ENCODE results near the gene ASB15. TPM values are rescaled to one million over a fixed set of nuclear protein-coding genes. Genes with fewer than 3 reads are reported as not detected.

Gene ASB15
- polyA plus RNA-seq, 3 donors: not detected

DNA sequence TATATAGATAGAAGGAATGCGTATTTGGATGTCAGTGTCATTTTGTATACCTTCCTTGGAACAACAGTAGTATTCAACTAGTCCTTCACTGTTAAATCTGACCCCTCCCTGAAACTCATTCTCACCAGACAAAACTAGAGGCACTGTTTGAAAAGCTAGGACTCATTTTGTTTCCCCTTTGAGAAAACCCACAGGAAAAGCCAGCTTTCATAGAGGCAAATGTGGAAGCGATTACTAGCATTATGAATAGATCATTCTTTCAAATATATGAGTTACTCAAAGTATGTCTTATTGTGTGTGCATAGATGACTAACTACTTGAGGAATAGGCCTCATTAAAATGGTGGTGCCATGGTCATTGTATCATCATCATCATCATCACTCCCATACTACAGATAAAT is 1.9 kb upstream of the ASB15 start:
- H3K27me3 ChIP-seq (ENCODE audit: control insufficient read depth in 2 of 2, insufficient read depth in 2 of 2, low read length in 2 of 2): no peaks in the 10 kb centered on the region
- H3K36me3 ChIP-seq (replicated peaks in 1 of 2; ENCODE audit: control insufficient read depth in 1 of 2, insufficient read depth in 2 of 2, low read length in 2 of 2): no peaks in the 10 kb centered on the region
- H3K27me3 Mint-ChIP-seq (ENCODE audit: low read depth in 3 of 3): peaks cover 0 to 4% (median 2%) of the 10 kb centered on the region in 3 donors
- H3K4me3 ChIP-seq (replicated peaks in 1 of 3; ENCODE audit: low read depth in 2 of 3, low read length in 3 of 3): no peak overlapping the region
- no peak overlapping the region for H2AFZ ChIP-seq (ENCODE audit: insufficient read depth, low read depth, low read length, poor library complexity, severe bottlenecking)
- H3K9ac ChIP-seq (ENCODE audit: insufficient read depth, low read length, poor library complexity, severe bottlenecking): no peak overlapping the region
- peaks cover 0 to 2% (median 0%) of the 10 kb centered on the region in 7 donors for H3K9me3 Mint-ChIP-seq
- no peaks in the 10 kb centered on the region for H3K79me2 ChIP-seq (ENCODE audit: insufficient read depth, low read length)
- intact Hi-C loops (cut with micrococcal nuclease): no loop called here
- no peak overlapping the region for H3K4me2 ChIP-seq (replicated peaks; ENCODE audit: extremely low read depth, low read length, poor library complexity, severe bottlenecking)
- DNase-seq: no peak
- no peaks in the 10 kb centered on the region for H4K20me1 ChIP-seq (ENCODE audit: insufficient read depth, low read length)
- no peak overlapping the region for H3K4me3 Mint-ChIP-seq
- no peaks in the 10 kb centered on the region for H3K4me1 Mint-ChIP-seq
- H3K27ac Mint-ChIP-seq: no peak overlapping the region
- WGBS (ENCODE audit: insufficient coverage): no CpG with 5 or more reads among the region's 2 CpGs
- H3K9me3 ChIP-seq (replicated peaks in 1 of 2; ENCODE audit: control insufficient read depth in 1 of 2, insufficient read depth in 1 of 2, low read length in 2 of 2): peaks cover 0 to 2% of the 10 kb centered on the region in 2 donors
- H3K36me3 Mint-ChIP-seq: no peaks in the 10 kb centered on the region
- no peaks in the 10 kb centered on the region for H3K4me1 ChIP-seq (ENCODE audit: control insufficient read depth in 1 of 2, insufficient read depth in 2 of 2, low read length in 2 of 2)
- no peak overlapping the region for H3K27ac ChIP-seq (ENCODE audit: low read depth in 1 of 2, low read length in 2 of 2)
- TF ChIP-seq, protein P1, sequence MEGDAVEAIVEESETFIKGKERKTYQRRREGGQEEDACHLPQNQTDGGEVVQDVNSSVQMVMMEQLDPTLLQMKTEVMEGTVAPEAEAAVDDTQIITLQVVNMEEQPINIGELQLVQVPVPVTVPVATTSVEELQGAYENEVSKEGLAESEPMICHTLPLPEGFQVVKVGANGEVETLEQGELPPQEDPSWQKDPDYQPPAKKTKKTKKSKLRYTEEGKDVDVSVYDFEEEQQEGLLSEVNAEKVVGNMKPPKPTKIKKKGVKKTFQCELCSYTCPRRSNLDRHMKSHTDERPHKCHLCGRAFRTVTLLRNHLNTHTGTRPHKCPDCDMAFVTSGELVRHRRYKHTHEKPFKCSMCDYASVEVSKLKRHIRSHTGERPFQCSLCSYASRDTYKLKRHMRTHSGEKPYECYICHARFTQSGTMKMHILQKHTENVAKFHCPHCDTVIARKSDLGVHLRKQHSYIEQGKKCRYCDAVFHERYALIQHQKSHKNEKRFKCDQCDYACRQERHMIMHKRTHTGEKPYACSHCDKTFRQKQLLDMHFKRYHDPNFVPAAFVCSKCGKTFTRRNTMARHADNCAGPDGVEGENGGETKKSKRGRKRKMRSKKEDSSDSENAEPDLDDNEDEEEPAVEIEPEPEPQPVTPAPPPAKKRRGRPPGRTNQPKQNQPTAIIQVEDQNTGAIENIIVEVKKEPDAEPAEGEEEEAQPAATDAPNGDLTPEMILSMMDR (IDR thresholded peaks at IDR 0.05): no peak

DNA sequence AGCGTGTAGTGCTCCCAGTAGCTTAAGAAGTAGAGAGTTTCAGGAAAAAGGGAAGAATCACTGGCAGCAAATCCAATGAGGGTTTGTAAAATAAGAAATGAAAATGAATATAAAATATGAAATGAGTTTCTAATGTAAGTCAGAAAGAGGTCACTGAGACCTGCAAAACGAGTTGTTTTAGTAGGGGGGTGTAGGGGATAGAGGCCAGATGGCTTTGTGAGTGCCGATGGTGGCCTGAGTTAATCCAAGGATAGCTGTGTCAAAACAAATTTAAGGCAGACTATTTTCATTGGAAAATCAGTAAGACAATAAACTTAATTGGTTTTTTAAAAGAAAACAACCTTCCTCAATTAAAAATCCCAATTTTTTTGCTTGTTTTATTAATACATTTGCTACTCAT is 745 bp upstream of the ASB15 start:
- Mint-ChIP-seq H3K4me3 (no peak overlapping the region), H3K9me3 (peaks cover 0 to 2% (median 0%) of the 10 kb centered on the region in 7 donors), H3K27ac (no peak overlapping the region), H3K4me1 (no peaks in the 10 kb centered on the region), H3K27me3 (ENCODE audit: low read depth in 3 of 3) (peaks cover 0 to 2% (median 2%) of the 10 kb centered on the region in 3 donors), H3K36me3 (no peaks in the 10 kb centered on the region)
- no peak for DNase-seq
- intact Hi-C loops (cut with micrococcal nuclease): no loop called here
- H3K27ac ChIP-seq (ENCODE audit: low read depth in 1 of 2, low read length in 2 of 2): no peak overlapping the region
- 72% methylated on average over 2 of the region's 3 CpGs for WGBS (ENCODE audit: insufficient coverage)
- no peak overlapping the region for H3K4me3 ChIP-seq (replicated peaks in 1 of 3; ENCODE audit: low read depth in 2 of 3, low read length in 3 of 3)
- no peak overlapping the region for H2AFZ ChIP-seq (ENCODE audit: insufficient read depth, low read depth, low read length, poor library complexity, severe bottlenecking)
- no peak overlapping the region for H3K4me2 ChIP-seq (replicated peaks; ENCODE audit: extremely low read depth, low read length, poor library complexity, severe bottlenecking)
- H4K20me1 ChIP-seq (ENCODE audit: insufficient read depth, low read length): no peaks in the 10 kb centered on the region
- no peaks in the 10 kb centered on the region for H3K9me3 ChIP-seq (replicated peaks in 1 of 2; ENCODE audit: control insufficient read depth in 1 of 2, insufficient read depth in 1 of 2, low read length in 2 of 2)
- no peak overlapping the region for H3K9ac ChIP-seq (ENCODE audit: insufficient read depth, low read length, poor library complexity, severe bottlenecking)
- H3K4me1 ChIP-seq (ENCODE audit: control insufficient read depth in 1 of 2, insufficient read depth in 2 of 2, low read length in 2 of 2): no peaks in the 10 kb centered on the region
- TF ChIP-seq, protein P1 (IDR thresholded peaks at IDR 0.05): no peak
- no peaks in the 10 kb centered on the region for H3K79me2 ChIP-seq (ENCODE audit: insufficient read depth, low read length)
- no peaks in the 10 kb centered on the region for H3K36me3 ChIP-seq (replicated peaks in 1 of 2; ENCODE audit: control insufficient read depth in 1 of 2, insufficient read depth in 2 of 2, low read length in 2 of 2)
- H3K27me3 ChIP-seq (ENCODE audit: control insufficient read depth in 2 of 2, insufficient read depth in 2 of 2, low read length in 2 of 2): no peaks in the 10 kb centered on the region

Data from CD14-positive monocyte (primary cell).